Stimulated activated naive CD8-positive, alpha-beta T cell treated with anti-CD3 and anti-CD28 coated beads, Interleukin-15, Interleukin-2, amounts not matched to agents 100 ng/mL and 50 ng/mL, for 24 hours (primary cell): Measurements from ENCODE around the gene NANS.

Experiments used
- H3K27ac Mint-ChIP-seq: one replicate; pipeline ENCODE4 v1.8.0; 2021; ENCODE audit warnings: mild to moderate bottlenecking, mixed read lengths
- H3K27me3 Mint-ChIP-seq: one replicate; pipeline ENCODE4 v1.8.0; 2021; ENCODE audit warnings: mixed read lengths
- H3K36me3 Mint-ChIP-seq: one replicate; pipeline ENCODE4 v1.8.0; 2021; ENCODE audit warnings: low read depth, mixed read lengths
- H3K4me1 Mint-ChIP-seq: one replicate; pipeline ENCODE4 v1.8.0; 2021; ENCODE audit warnings: low read depth, mixed read lengths
- H3K4me3 Mint-ChIP-seq: one replicate; pipeline ENCODE4 v1.8.0; 2021; ENCODE audit warnings: mild to moderate bottlenecking, mixed read lengths
- H3K9me3 Mint-ChIP-seq: one replicate; pipeline ENCODE4 v1.8.0; 2021; ENCODE audit warnings: mixed read lengths

NANS gene

DNA sequence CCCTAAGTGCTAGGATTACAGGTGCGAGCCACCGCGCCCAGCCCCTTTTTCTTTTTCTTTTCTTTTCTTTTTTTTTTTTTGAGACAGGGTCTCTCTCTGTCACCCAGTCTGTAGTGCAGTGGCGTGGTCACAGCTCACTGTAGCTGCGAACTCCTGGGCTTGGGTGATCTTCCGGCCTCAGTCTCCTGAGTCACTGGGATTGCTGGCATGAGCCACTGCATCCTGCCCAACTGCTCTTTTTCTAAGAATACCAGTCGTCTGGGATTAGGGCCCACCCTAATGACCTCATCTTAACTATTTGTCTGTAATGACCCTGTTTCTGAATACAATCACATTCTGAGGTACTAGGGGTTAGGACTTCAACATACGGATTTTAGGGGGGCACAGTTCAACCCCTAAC lies 34.1 kb upstream of the NANS start:
- Mint-ChIP-seq H3K9me3 (no peaks in the 10 kb centered on the region), H3K4me3 (no peak overlapping the region)

GRCh38 chr9:98024702-98025101 lies 31.8 kb upstream of the NANS start:
- no peaks in the 10 kb centered on the region for H3K27me3 Mint-ChIP-seq
- no peaks in the 10 kb centered on the region for H3K9me3 Mint-ChIP-seq
- peaks cover 24% of the 10 kb centered on the region for H3K36me3 Mint-ChIP-seq
- H3K4me3 Mint-ChIP-seq, result no peak overlapping the region
- H3K4me1 Mint-ChIP-seq, result no peaks in the 10 kb centered on the region
- no peak overlapping the region for H3K27ac Mint-ChIP-seq

More for the DNA sequence above, 34.1 kb upstream of the NANS start:
- no peak overlapping the region for H3K27ac Mint-ChIP-seq
- H3K4me1 Mint-ChIP-seq, result no peaks in the 10 kb centered on the region
- peaks cover 41% of the 10 kb centered on the region for H3K36me3 Mint-ChIP-seq
- no peaks in the 10 kb centered on the region for H3K27me3 Mint-ChIP-seq

- H3K4me1 Mint-ChIP-seq, result peaks cover 18% of the 10 kb centered on the region
- no peak overlapping the region for H3K27ac Mint-ChIP-seq
- no peak overlapping the region for H3K4me3 Mint-ChIP-seq
- H3K27me3 Mint-ChIP-seq, result no peaks in the 10 kb centered on the region
- no peaks in the 10 kb centered on the region for H3K9me3 Mint-ChIP-seq
- H3K36me3 Mint-ChIP-seq, result peaks cover 9% of the 10 kb centered on the region
Measured at GRCh38 chr9:98031169-98031568, 25.4 kb upstream of the NANS start.

- no peaks in the 10 kb centered on the region for H3K27me3 Mint-ChIP-seq
- peaks cover 18% of the 10 kb centered on the region for H3K4me1 Mint-ChIP-seq
- no peak overlapping the region for H3K27ac Mint-ChIP-seq
- no peak overlapping the region for H3K4me3 Mint-ChIP-seq
- H3K9me3 Mint-ChIP-seq, result no peaks in the 10 kb centered on the region
- H3K36me3 Mint-ChIP-seq, result peaks cover 5% of the 10 kb centered on the region
Measured at GRCh38 chr9:98031935-98032334, 24.6 kb upstream of the NANS start.

DNA sequence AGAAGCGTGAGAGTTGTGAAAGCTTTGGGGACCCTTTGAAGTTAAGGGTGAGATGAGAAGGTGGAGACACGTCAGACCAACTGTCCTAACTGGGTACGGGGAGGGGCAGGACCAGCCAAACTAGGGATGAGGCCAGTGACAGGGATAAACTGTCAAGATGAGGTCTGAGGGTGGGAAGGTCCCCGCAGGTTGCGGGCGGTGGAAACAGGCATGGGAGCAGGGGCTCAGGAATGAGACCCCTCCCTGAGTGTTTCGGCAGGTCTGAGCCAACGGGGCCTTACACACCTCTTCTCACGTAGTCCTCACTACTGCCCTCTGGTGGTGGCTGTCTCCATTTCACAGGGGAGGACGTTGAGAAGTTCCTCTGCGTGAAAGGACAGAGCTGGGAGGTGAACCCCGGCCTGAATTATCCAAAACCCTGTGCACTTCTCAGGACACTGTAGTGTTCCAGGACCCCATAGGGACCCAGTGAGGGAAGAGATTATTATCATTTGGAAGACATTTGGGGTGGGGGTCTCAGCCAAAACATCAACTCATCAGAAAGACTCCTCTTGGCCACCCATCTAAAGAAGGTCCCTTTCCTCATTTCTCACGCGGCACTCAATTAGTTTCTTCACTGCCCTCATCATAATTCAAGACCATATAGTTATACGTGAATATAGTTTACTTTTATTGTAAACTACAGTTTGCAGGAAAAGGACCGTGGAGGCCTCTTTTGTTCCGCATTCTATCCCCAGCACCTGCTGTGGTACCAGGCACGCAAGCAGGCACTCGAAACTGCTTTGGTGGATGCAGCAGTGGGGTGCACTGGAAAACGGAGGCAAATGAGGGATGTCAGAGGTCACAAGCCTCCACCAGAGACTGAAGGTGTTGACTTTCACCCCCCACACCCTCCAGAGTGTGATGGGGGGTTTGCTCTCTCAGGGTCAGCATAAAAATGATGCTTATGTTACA lies 21.7 kb upstream of the NANS start:
- peaks cover 18% of the 10 kb centered on the region for H3K4me1 Mint-ChIP-seq
- no peaks in the 10 kb centered on the region for H3K9me3 Mint-ChIP-seq
- peak overlapping the region; percentile 17 for H3K4me3 Mint-ChIP-seq
- H3K36me3 Mint-ChIP-seq, result peaks cover 5% of the 10 kb centered on the region
- H3K27me3 Mint-ChIP-seq, result no peaks in the 10 kb centered on the region
- H3K27ac Mint-ChIP-seq, result no peak overlapping the region

DNA sequence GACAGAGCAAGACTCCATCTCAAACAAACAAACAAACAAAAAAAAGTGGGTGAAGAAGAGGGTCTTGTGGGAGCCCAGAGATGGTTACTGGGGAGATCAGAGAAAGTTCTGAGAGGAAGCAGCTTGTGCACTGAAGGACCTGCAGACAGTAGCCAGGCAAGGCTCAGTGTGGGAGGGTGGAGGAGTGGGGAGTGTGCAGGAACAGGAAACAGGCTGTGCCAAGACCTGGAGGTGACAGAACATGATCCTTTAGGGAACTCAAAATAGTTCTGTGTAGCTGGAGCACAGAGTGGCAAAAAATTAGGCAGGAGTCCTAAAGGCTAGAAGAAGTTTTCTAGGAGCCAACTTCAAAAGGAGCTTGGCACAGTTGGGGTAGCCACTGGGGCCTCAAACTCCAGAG lies 19.2 kb upstream of the NANS start:
- Mint-ChIP-seq H3K27me3 (no peaks in the 10 kb centered on the region), H3K4me1 (peaks cover 16% of the 10 kb centered on the region), H3K9me3 (no peaks in the 10 kb centered on the region), H3K4me3 (no peak overlapping the region), H3K36me3 (no peaks in the 10 kb centered on the region), H3K27ac (no peak overlapping the region)

DNA sequence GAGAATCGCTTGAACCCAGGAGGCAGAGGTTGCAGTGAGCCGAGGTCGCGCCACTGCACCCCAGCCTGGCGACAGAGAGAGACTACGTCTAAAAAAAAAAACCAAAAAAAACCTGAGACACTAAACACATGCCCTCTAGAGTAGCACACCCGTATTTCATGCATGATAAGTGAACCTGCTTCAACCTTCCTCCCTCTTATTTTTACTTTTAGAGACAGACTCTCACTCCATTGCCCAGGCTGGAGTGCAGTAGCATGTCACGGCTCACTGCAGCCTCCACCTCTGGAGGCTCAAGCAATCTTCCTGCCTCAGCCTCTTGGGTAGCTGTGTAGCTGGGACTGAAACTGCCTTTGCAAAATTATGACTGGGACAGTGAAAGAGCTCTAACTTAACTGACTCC lies 17.6 kb upstream of the NANS start:
- Mint-ChIP-seq H3K27ac (no peak overlapping the region), H3K4me3 (no peak overlapping the region), H3K9me3 (no peaks in the 10 kb centered on the region), H3K27me3 (no peaks in the 10 kb centered on the region), H3K36me3 (no peaks in the 10 kb centered on the region), H3K4me1 (peaks cover 8% of the 10 kb centered on the region)

DNA sequence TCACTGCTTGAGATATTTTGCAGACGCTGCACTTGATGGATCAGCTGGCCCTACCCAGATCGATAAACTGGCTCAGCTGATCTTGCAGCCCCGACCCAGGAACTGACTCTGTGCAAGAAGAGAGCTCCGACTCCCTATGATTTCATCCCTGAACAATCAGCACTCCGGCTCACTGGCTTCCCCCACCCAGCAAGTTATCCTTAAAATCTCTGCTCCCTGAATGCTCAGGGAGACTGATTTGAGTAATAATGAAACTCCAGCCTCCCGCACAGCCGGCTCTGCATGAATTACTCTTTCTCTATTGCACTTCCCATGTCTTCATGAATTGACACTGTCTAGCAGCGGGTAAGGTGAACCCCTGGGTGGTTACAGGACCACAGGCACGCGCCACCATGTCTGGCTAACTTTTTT lies 16.9 kb upstream of the NANS start:
- no peaks in the 10 kb centered on the region for H3K36me3 Mint-ChIP-seq
- H3K4me1 Mint-ChIP-seq, result peaks cover 4% of the 10 kb centered on the region
- H3K9me3 Mint-ChIP-seq, result no peaks in the 10 kb centered on the region
- H3K27ac Mint-ChIP-seq, result no peak overlapping the region
- H3K4me3 Mint-ChIP-seq, result no peak overlapping the region
- no peaks in the 10 kb centered on the region for H3K27me3 Mint-ChIP-seq

DNA sequence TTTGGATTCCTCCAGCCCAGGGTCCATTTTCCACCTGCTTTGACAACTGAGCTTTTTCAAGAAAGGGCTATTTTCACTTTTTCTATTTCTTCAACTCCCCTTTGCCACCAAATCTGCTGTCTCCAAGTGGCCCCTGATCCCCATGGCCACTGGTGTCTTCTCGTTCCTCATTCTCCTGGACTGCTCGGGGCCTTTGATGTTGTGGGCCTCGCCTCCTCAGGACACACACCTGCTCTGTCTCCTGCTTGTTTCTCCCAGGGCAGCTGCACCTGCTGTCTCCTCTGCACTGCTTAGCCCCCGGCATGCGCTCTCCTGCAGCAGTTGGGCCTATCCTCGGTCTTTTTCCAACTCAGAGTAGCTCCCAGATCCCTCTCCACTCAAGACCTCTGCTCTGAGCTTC lies 16.3 kb upstream of the NANS start:
- Mint-ChIP-seq H3K27me3 (no peaks in the 10 kb centered on the region), H3K9me3 (no peaks in the 10 kb centered on the region), H3K36me3 (no peaks in the 10 kb centered on the region), H3K4me1 (peaks cover 4% of the 10 kb centered on the region), H3K4me3 (no peak overlapping the region), H3K27ac (no peak overlapping the region)

- Mint-ChIP-seq H3K4me1 (peaks cover 37% of the 10 kb centered on the region), H3K4me3 (no peak overlapping the region), H3K27ac (no peak overlapping the region), H3K9me3 (no peaks in the 10 kb centered on the region), H3K27me3 (no peaks in the 10 kb centered on the region), H3K36me3 (peaks cover 30% of the 10 kb centered on the region)
Measured at GRCh38 chr9:98043915-98044314, 12.6 kb upstream of the NANS start.

- H3K4me1 Mint-ChIP-seq, result peaks cover 44% of the 10 kb centered on the region
- H3K9me3 Mint-ChIP-seq, result no peaks in the 10 kb centered on the region
- peaks cover 37% of the 10 kb centered on the region for H3K36me3 Mint-ChIP-seq
- peak overlapping the region; percentile 84 for H3K27ac Mint-ChIP-seq
- no peaks in the 10 kb centered on the region for H3K27me3 Mint-ChIP-seq
- peak overlapping the region; percentile 84 for H3K4me3 Mint-ChIP-seq
Measured at GRCh38 chr9:98045234-98046179, 11.0 kb upstream of the NANS start.

DNA sequence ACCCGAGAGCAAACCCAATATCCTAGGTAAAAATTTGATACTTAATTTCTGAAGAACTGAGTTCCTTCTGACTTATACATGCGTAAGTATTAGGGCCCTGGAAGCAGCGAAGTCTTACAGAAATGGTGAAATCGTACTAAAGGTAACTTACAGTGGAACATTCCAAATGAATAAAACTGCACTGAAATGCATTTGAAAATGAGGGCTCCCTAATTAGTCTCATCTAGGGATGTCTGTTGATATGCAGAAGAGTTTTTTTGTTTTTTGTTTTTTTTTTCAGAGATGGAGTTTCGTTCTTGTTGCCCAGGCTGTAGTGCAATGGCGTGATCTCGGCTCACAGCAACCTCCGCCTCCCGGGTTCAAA lies 10.4 kb upstream of the NANS start:
- peaks cover 44% of the 10 kb centered on the region for H3K4me1 Mint-ChIP-seq
- no peaks in the 10 kb centered on the region for H3K9me3 Mint-ChIP-seq
- peaks cover 37% of the 10 kb centered on the region for H3K36me3 Mint-ChIP-seq
- H3K27ac Mint-ChIP-seq, result peak overlapping the region; percentile 84
- no peaks in the 10 kb centered on the region for H3K27me3 Mint-ChIP-seq
- peak overlapping the region; percentile 84 for H3K4me3 Mint-ChIP-seq

- peaks cover 44% of the 10 kb centered on the region for H3K4me1 Mint-ChIP-seq
- H3K9me3 Mint-ChIP-seq, result no peaks in the 10 kb centered on the region
- H3K27ac Mint-ChIP-seq, result peak overlapping the region; percentile 40
- no peaks in the 10 kb centered on the region for H3K27me3 Mint-ChIP-seq
- H3K4me3 Mint-ChIP-seq, result peak overlapping the region; percentile 84
- H3K36me3 Mint-ChIP-seq, result peaks cover 37% of the 10 kb centered on the region
Measured at GRCh38 chr9:98047002-98047401, 9.5 kb upstream of the NANS start.

DNA sequence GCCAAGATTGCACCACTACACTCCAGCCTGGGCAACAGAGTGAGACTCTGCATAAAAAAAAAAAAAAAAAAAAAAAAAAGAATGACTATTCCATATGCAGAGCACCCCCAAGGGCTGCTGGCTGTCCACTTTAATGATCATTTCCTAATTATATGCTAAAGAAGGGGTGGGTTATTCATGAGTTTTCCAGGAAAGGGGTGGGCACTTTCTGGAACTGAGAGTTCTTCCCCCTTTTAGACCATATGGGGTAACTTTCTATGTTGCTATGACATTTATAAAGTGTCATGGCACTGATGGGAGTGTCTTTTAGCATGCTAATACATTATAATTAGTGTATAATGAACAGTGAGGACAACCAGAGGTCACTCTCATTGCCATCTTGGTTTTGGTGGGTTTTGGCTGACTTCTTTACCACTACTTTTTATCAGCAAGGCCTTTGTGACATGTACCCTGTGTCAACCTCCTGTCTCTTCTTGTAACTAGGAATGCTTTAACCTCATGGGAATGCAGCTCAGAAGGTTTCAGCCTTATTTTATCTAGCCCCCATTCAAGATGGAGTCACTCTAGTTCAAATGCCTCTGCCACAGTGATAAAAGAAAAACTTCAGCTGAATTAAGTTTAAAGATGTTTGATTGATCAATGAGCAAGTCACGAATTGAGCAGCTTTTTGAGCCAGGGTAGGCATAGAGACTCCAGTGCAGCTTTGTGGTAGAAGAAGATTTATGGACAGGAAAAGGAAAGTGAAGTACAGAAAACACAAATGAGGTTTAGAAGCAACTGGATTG lies 7.1 kb upstream of the NANS start:
- H3K9me3 Mint-ChIP-seq, result peaks cover 3% of the 10 kb centered on the region
- H3K4me3 Mint-ChIP-seq, result no peak overlapping the region
- H3K27ac Mint-ChIP-seq, result no peak overlapping the region
- H3K27me3 Mint-ChIP-seq, result no peaks in the 10 kb centered on the region
- H3K36me3 Mint-ChIP-seq, result peaks cover 50% of the 10 kb centered on the region
- H3K4me1 Mint-ChIP-seq, result peaks cover 49% of the 10 kb centered on the region
